IMR-90 (cell line): Measurements from ENCODE around the gene NDST3.

ENCODE experiments used
- CHD1 ChIP-seq: IDR thresholded peaks from 2 replicates; pipeline ENCODE4 v1.6.1; 2012; ENCODE audit warnings: low read depth, low read length, improper control_type of control experiment
- FOS ChIP-seq: fragments of 150-350 bp; IDR thresholded peaks from 2 replicates; pipeline ENCODE4 v1.6.1; 2016; ENCODE audit warnings: low read depth, low read length
- MAFK ChIP-seq: IDR thresholded peaks from 2 replicates; pipeline ENCODE4 v1.6.1; 2012; ENCODE audit warnings: low read depth, low read length, improper control_type of control experiment
- MAZ ChIP-seq: IDR thresholded peaks from 2 replicates; pipeline ENCODE4 v1.6.1; 2012; ENCODE audit warnings: low read depth, mild to moderate bottlenecking, low read length, improper control_type of control experiment, moderate library complexity, borderline replicate concordance
- NFE2L2 ChIP-seq: fragments of 150-350 bp; IDR thresholded peaks from 2 replicates; pipeline ENCODE4 v1.6.1; 2016; ENCODE audit warnings: low read depth, mild to moderate bottlenecking, low read length
- POLR2A ChIP-seq: IDR thresholded peaks from 2 replicates; pipeline ENCODE4 v1.6.1; 2012; ENCODE audit warnings: mild to moderate bottlenecking, low read depth, low read length
- RFX5 ChIP-seq: IDR thresholded peaks from 2 replicates; pipeline ENCODE4 v1.8.0; 2012; ENCODE audit warnings: low read depth, mild to moderate bottlenecking, low read length, moderate library complexity
- SMC3 ChIP-seq: fragments of 150-350 bp; IDR thresholded peaks from 2 replicates; pipeline ENCODE4 v1.6.1; 2016; ENCODE audit warnings: low read depth, mild to moderate bottlenecking, antibody characterized with exemption, low read length, moderate library complexity
- TF ChIP-seq, protein P1 (sequence below): conservative IDR thresholded peaks from 2 replicates; pipeline ENCODE4 v1.5.1; 2012; ENCODE audit warnings: mild to moderate bottlenecking, low read depth, low read length, improper control_type of control experiment
- TF ChIP-seq, protein P2 (sequence below): fragments of 150-350 bp; IDR thresholded peaks from 2 replicates; pipeline ENCODE4 v1.6.1; 2017; ENCODE audit warnings: mild to moderate bottlenecking, antibody characterized with exemption, low read length, low read depth

DNA sequence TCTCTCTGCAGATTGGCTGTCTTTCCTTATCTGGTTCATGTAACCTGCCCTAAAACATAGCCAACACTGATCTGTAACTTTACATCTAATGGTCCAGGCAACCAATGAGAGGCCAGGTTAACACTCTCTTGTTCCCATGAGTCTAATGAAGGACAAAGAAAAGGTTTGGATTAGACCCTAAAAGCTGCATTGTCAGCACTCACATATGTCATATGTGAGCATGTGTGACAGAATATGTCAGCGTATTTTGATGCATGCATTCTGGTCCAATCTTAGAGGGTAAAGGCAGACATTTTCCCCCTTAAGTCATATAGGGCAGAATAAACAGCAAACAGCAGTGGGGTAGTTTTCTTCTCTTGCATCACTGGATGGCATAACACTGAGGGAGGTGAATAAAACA lies 3.7 kb downstream of the NDST3 start:
- TF ChIP-seq POLR2A (no peak), MAFK (no peak; the same call in 1 of the 2 replicates), CHD1 (no peak), SMC3 (no peak), NFE2L2 (no peak), RFX5 (no peak), FOS (no peak), MAZ (no peak)
- TF ChIP-seq, protein P1, sequence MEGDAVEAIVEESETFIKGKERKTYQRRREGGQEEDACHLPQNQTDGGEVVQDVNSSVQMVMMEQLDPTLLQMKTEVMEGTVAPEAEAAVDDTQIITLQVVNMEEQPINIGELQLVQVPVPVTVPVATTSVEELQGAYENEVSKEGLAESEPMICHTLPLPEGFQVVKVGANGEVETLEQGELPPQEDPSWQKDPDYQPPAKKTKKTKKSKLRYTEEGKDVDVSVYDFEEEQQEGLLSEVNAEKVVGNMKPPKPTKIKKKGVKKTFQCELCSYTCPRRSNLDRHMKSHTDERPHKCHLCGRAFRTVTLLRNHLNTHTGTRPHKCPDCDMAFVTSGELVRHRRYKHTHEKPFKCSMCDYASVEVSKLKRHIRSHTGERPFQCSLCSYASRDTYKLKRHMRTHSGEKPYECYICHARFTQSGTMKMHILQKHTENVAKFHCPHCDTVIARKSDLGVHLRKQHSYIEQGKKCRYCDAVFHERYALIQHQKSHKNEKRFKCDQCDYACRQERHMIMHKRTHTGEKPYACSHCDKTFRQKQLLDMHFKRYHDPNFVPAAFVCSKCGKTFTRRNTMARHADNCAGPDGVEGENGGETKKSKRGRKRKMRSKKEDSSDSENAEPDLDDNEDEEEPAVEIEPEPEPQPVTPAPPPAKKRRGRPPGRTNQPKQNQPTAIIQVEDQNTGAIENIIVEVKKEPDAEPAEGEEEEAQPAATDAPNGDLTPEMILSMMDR, result no peak
- TF ChIP-seq, protein P2, sequence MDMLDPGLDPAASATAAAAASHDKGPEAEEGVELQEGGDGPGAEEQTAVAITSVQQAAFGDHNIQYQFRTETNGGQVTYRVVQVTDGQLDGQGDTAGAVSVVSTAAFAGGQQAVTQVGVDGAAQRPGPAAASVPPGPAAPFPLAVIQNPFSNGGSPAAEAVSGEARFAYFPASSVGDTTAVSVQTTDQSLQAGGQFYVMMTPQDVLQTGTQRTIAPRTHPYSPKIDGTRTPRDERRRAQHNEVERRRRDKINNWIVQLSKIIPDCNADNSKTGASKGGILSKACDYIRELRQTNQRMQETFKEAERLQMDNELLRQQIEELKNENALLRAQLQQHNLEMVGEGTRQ, result no peak
